KMS-11 (cell line): Measurements from ENCODE around the gene GPS1.

Experiments used
- H2AFZ ChIP-seq: fragments of 200-600 bp; sonication (generic); 2 replicates; pipeline ENCODE4 v1.6.1; 2016; ENCODE audit warnings: antibody characterized with exemption, mixed run types, low read depth
- H3K27ac ChIP-seq: fragments of 200-600 bp; sonication (generic); 2 replicates; pipeline ENCODE4 v1.6.1; 2016; ENCODE audit warnings: mild to moderate bottlenecking, mixed run types
- H3K27me3 ChIP-seq: fragments of 200-600 bp; sonication (generic); 2 replicates; pipeline ENCODE4 v1.6.1; 2017; ENCODE audit warnings: mild to moderate bottlenecking, low read depth, mixed run types, moderate library complexity; ENCODE audit not compliant: insufficient read depth
- H3K36me3 ChIP-seq: fragments of 200-600 bp; sonication (generic); 2 replicates; pipeline ENCODE4 v1.6.1; 2017; ENCODE audit warnings: mild to moderate bottlenecking, mixed run types; ENCODE audit not compliant: insufficient read depth
- H3K4me1 ChIP-seq: fragments of 200-600 bp; sonication (generic); 2 replicates; pipeline ENCODE4 v1.6.1; 2016; ENCODE audit warnings: mild to moderate bottlenecking, low read depth, mixed run types; ENCODE audit not compliant: poor library complexity, severe bottlenecking
- H3K4me2 ChIP-seq: fragments of 200-600 bp; sonication (generic); 2 replicates; pipeline ENCODE4 v1.7.0; 2016; ENCODE audit warnings: mild to moderate bottlenecking, mixed run types
- H3K4me3 ChIP-seq: fragments of 200-600 bp; sonication (generic); IDR thresholded peaks from 2 replicates; pipeline ENCODE4 v1.6.1; 2017; ENCODE audit warnings: low read depth, low read length, mixed read lengths; ENCODE audit not compliant: insufficient read depth
- H3K79me2 ChIP-seq: fragments of 200-600 bp; sonication (generic); 2 replicates; pipeline ENCODE4 v1.6.1; 2016; ENCODE audit warnings: low read depth, mixed run types; ENCODE audit not compliant: insufficient read depth
- H3K9ac ChIP-seq: fragments of 200-600 bp; sonication (generic); 2 replicates; pipeline ENCODE4 v1.6.1; 2016; ENCODE audit warnings: mild to moderate bottlenecking, mixed run types
- H4K20me1 ChIP-seq: fragments of 200-600 bp; sonication (generic); 2 replicates; pipeline ENCODE4 v1.6.1; 2016; ENCODE audit warnings: mild to moderate bottlenecking, mixed run types; ENCODE audit not compliant: insufficient read depth
- CTCF ChIP-seq: fragments of 200-600 bp; sonication (generic); conservative IDR thresholded peaks from 2 replicates; pipeline ENCODE4 v1.6.1; 2017; ENCODE audit warnings: low read depth, mild to moderate bottlenecking, antibody characterized with exemption, low read length, moderate library complexity, mixed read lengths

Gene GPS1

GRCh38 chr17:82062984-82063368 lies 11.3 kb downstream of the GPS1 start:
- H3K4me1 ChIP-seq = peaks cover 14% of the 10 kb centered on the region
- no peak overlapping the region for H3K4me2 ChIP-seq

GRCh38 chr17:82063424-82064415 lies 12.0 kb downstream of the GPS1 start:
- peak overlapping the region; percentile 85; the same call in 1 of the 2 replicates for H3K9ac ChIP-seq
- peaks cover 10% of the 10 kb centered on the region for H3K36me3 ChIP-seq
- H3K4me1 ChIP-seq = peaks cover 14% of the 10 kb centered on the region

More at GRCh38 chr17:82062984-82063368, 11.3 kb downstream of the GPS1 start:
- no peak overlapping the region for H2AFZ ChIP-seq
- H3K27me3 ChIP-seq = no peaks in the 10 kb centered on the region
- H3K36me3 ChIP-seq = peaks cover 10% of the 10 kb centered on the region
- no peak overlapping the region for H3K27ac ChIP-seq
- peaks cover 13% of the 10 kb centered on the region for H3K79me2 ChIP-seq
- no peak for TF ChIP-seq CTCF
- no peak overlapping the region for H3K4me3 ChIP-seq
- no peak overlapping the region for H3K9ac ChIP-seq
- no peaks in the 10 kb centered on the region for H4K20me1 ChIP-seq

GRCh38 chr17:82064433-82065192 lies 12.9 kb downstream of the GPS1 start:
- H3K27me3 ChIP-seq = no peaks in the 10 kb centered on the region
- peak overlapping the region; percentile 46 for H3K27ac ChIP-seq
- H3K9ac ChIP-seq = peak overlapping the region; percentile 85
- TF ChIP-seq CTCF = no peak
- peak overlapping the region; percentile 98 for H3K4me2 ChIP-seq
- H3K79me2 ChIP-seq = peaks cover 13% of the 10 kb centered on the region
- H3K4me3 ChIP-seq = no peak overlapping the region
- H2AFZ ChIP-seq = no peak overlapping the region
- peaks cover 10% of the 10 kb centered on the region for H3K36me3 ChIP-seq
- no peaks in the 10 kb centered on the region for H4K20me1 ChIP-seq
- H3K4me1 ChIP-seq = peaks cover 14% of the 10 kb centered on the region

More at GRCh38 chr17:82063424-82064415, 12.0 kb downstream of the GPS1 start:
- Histone ChIP-seq H2AFZ (no peak overlapping the region), H3K79me2 (peaks cover 13% of the 10 kb centered on the region), H4K20me1 (no peaks in the 10 kb centered on the region), H3K27me3 (no peaks in the 10 kb centered on the region), H3K27ac (peak overlapping the region; percentile 46; the same call in 1 of the 2 replicates), H3K4me3 (no peak overlapping the region), H3K4me2 (peak overlapping the region; percentile 98)
- TF ChIP-seq CTCF = no peak

GRCh38 chr17:82065193-82065637 lies 13.5 kb downstream of the GPS1 start:
- Histone ChIP-seq H3K9ac (peak overlapping the region; percentile 85), H3K36me3 (peaks cover 7% of the 10 kb centered on the region), H2AFZ (0 out of 2 replicates have a peak overlapping the region, but pooled peaks have one; percentile 26), H3K79me2 (peaks cover 13% of the 10 kb centered on the region), H3K4me2 (peak overlapping the region; percentile 98), H3K4me3 (no peak overlapping the region), H4K20me1 (no peaks in the 10 kb centered on the region), H3K27me3 (no peaks in the 10 kb centered on the region), H3K27ac (peak overlapping the region; percentile 46), H3K4me1 (peaks cover 14% of the 10 kb centered on the region)
- no peak for TF ChIP-seq CTCF
